GM18505 (cell line): ENCODE measurements around the gene KIAA1549.

ENCODE experiments used
- ATAC-seq: cut with Tn5 transposase; IDR thresholded peaks from one replicate; pipeline ENCODE4 v1.9.1; 2021; ENCODE audit not compliant: unreplicated experiment
- POLR2A ChIP-seq: IDR thresholded peaks from 4 replicates; pipeline ENCODE4 v1.6.1; 2011; ENCODE audit warnings: borderline replicate concordance; ENCODE audit not compliant: insufficient read depth, insufficient read length; ENCODE audit errors: extremely low read depth

Gene KIAA1549

DNA sequence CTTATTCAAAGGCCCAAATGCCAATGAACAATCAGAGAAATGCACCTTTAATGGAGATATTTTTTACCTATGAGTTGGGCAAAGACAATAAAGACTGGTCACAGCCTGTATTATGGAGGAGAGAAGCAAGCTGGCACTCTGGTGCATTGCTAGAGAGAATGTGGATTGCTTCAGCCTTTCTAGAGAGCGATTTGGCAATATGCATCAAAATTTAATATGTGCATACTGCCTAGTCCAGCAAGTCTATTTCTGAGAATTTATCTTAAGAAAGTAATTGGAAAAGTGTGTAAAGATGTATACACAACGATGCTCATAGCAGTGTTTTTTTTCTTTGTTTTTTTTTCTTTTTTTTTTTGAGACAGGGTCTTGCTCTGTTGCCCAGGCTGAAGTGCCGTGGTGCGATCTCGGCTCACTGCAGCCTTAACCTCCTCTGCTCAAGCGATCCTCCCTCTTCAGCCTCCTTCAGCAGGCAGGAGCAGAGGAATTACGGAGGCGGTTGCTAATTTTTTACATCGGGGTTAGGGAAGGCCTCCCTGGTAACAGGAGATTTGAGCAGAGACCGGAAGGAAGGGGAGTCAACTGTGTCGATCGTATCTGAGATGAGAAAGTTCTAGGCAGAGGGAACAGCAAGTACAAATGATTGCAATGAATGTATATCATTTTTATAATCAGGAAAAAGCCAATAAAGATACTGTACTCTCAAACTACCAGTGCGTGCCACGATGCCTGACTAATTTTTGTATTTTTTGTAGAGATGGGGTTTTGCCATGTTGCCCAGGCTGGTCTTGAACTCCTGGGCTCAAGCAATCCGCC lies 16.4 kb downstream of the KIAA1549 start:
- no peak for TF ChIP-seq POLR2A
- no peak for ATAC-seq

DNA sequence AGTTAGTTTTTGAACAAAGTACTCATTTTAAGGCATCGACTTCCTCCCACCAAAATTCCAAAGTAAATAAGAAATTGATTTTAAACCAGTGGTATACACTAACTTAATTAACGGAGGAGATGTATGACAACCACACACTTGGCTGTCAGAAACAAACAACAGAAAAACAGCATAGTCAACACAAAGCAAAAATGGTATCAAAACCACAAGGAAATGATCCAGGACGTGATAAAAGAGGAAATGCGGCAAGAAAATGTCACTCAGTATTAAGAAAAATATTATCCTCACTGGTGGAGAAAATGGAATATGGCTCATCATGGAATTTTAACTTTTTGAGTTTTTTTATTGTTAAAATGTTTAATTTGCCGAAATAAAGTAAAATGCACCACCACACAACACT lies 17.5 kb downstream of the KIAA1549 start:
- no peak for TF ChIP-seq POLR2A
- ATAC-seq, result no peak

DNA sequence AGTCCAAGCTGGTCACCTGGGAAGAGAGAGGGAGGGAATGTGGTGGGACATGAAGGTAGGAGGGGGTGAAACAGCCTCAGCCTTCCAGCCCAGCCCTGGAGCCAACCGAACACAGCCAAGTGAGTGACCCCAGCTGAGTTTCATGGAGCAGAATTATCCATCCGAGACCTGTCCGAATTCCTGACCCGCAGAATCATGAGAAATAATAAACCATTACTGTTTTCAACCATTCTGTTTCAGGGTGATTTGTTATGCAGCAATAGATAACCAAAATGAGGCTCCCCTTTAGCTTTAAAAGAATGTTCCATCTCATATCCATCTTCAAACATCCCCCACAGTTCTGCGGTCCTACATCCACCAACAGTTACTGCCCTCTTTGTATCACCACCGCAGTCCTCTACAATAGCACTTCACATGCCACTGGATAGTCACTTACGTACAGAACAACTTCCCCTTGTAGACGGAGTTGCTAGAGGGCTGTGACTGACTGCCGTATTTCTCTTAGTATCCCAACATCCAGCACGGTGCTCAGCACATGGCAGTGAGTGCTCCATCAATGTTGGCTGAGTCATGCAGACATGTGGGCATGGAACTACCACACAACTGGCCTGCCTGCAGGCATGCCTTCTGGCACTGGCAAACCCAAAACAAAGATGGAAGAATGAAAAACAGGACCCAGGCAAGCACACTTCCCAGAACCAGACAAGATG lies 18.5 kb downstream of the KIAA1549 start:
- no peak for TF ChIP-seq POLR2A
- ATAC-seq, result no peak

- ATAC-seq, result no peak
- TF ChIP-seq POLR2A, result no peak
Measured at GRCh38 chr7:138961159-138961558, 20.0 kb downstream of the KIAA1549 start.

DNA sequence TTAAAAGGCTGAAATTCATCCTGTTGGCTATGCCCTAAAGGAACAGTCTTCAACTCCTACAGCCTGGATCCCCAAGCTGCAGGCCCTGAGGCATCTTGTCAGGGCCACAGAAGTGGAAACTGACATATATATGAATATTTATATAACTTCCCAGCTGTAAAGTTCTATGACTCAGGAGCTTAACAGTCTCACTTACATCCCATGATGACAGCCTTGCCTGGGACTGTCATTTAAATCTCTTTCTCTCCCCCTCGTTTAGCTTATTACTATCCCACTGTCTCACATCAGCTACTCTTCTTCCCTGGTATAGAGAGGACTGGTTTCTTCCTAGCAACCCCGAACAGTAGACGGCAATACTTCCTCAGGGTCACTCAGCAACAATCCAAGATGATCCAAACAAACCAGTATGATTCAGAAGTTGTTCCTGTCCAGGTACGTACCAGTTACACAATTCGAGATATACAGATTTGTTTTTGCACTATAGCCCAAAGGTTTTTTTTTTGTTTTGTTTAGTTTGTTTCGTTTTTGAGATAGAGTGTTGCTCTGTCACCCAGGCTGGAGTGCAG lies 22.7 kb downstream of the KIAA1549 start:
- TF ChIP-seq POLR2A, result no peak
- no peak for ATAC-seq

DNA sequence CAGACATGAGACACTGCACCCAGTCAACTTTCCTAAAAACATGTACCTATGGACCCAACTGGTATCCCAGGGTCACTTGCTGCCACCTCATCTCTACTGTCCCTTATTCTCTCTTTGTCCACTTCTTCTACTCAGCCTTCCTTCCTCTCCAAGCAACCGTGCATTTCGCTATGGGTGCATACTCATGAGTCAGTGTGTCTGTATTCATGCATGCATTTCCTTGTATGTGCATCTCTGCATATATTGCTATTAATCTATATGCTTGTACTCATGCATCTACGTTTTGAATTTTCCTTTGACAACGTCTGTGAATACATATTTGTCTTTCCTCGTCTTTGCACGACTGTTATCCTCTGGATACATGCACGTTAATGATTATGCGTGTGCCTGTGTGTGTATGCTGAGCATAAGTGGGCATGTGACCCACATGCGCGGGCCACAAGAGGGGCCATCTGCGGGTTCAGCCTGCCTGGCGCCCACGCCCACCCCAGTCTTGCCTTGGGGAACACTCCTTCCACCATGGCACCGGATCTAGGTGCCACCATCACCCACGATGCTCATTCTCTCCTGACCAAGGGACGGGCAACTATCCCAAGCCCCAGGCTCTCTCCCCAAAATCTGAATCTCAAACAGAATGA lies 23.3 kb downstream of the KIAA1549 start:
- no peak for TF ChIP-seq POLR2A
- no peak for ATAC-seq

- TF ChIP-seq POLR2A, result no peak
- no peak for ATAC-seq
Measured at GRCh38 chr7:138957217-138957616, 24.0 kb downstream of the KIAA1549 start.

DNA sequence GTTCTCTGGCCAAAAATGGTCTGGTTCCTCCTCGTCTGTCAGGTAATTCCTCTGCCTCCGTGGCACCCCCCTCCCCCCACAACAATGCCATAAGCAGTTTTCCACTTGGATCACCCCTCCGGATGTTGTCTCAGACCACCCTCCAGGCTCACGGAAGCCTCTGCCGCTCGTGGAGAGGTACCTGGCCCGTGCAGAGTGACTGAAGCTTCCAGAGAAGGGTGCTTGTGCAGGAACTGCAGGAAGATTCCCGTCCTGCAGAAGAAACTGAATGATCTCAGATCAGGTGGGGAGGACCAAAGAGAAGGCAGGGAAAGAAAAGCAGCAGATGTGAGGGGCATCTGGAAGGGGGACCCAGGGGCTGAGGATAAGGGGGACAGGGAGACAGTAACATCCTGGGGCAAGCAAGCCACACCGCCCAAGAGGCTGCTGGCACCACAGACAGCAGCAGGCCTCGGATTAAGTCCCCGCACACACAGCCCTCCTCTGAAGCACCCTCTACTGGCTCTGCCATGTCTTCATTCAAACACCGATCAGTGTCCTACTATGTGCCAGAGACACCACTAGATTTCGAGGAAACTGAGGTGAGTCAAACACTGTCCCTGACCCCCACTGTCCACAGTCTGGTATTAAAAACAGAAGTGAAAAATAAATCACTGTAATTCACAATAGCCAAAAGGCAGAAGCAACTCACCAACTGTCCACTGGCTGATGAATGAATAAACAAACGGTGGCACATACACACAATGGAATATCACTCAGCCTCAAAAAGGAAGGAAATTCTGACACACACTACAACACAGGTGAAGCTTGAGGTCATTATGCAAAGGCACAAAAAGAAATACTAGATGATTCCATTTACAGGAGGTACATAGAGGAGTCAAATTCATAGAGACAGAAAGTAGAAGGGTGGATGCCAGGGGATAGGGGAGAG lies 26.4 kb downstream of the KIAA1549 start:
- TF ChIP-seq POLR2A, result no peak
- no peak for ATAC-seq

GRCh38 chr7:138952791-138953190 lies 28.4 kb downstream of the KIAA1549 start:
- TF ChIP-seq POLR2A, result no peak
- no peak for ATAC-seq

DNA sequence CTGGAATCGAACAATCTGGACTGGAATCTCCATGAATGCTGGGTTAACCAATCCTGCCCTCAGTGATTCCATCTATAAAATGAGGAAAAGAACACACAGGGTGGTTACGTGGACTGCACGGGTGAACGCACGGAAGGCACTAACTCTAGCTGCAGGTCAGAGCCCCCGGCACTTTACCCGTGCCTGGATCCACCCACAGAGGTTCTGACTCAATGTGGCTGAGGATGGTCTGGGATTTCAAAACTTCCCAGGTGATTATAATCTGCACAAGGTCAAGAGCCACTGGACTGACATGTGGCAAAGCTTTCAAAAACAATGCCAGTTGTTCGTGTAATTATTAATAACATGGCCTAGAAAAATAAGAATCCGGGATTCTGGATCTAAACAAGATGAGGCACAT lies 29.2 kb downstream of the KIAA1549 start:
- no peak for ATAC-seq
- no peak for TF ChIP-seq POLR2A

DNA sequence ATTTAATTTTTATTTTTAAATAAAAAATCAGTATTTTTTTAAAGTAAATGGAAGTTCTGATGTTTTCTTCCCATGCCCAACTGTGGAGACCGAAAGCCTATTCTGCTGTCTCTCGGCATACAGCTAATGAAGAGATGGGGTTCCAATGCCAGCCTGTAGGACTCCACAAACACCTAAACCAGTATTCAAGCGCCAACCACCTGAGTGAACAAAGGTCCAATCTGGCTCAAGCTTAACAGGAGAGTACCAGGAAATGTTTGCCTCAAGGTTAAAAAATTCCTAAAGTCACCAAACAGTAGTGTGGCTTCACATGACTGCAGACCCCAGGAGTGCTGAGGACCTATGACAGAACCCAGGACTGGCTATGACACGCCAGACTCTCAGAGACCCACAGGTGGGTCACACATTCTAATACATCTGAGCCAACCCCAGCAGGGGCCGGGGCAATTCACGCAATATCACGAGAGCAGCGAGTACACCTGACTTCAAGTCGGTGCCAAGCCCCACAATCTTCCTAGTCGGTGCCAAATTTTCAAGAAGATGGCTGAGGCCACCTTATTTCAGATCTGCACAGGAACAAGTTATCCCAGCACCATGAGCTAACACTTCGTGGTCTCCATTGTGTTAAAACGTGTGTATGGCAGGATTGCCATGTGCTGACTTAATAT lies 31.6 kb downstream of the KIAA1549 start:
- TF ChIP-seq POLR2A, result no peak
- no peak for ATAC-seq

DNA sequence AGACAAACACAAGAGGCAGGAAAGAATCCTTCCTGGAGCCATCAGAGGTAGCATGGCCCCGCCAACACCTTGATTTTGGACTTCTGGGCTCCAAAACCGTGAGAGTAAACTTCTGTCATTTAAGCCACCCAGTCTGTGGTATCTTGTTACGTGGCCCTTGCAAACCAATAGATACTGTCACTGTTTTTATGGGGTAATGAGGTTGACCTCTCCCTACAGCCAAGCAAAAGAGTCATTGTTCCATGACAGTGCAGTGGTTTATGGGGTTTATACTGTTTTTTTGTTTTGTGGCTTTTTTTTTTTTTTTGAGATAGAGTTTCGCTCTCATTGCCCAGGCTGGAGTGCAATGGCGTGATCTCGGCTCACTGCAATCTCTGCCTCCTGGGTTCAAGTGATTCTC lies 32.8 kb downstream of the KIAA1549 start:
- no peak for TF ChIP-seq POLR2A
- ATAC-seq, result no peak

DNA sequence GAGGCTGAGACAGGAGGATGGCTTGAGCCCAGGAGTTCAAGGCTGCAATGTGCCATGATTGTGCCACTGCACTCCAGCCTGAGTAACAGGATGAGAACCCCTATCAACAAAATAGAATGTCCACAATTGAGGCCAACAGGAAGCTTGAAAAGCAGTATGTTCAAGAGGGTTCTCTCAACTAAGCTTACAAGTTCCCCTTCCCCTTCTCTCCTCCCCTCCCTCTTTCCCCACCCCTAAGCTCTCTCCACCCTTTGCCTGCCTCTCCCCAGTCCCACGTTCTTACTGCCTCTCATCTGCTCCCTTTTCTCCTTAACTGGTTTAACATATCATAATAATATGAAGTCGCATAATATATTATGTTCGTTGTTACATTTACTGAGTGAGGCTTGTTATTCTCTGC lies 35.4 kb downstream of the KIAA1549 start:
- no peak for TF ChIP-seq POLR2A
- ATAC-seq, result no peak

GRCh38 chr7:138945154-138945553 lies 36.0 kb downstream of the KIAA1549 start:
- TF ChIP-seq POLR2A, result no peak
- ATAC-seq, result no peak
